Subcutaneous abdominal adipose tissue (tissue), 5 donors: ENCODE results near the gene CAPN5.

Experiments used
- H3K27ac ChIP-seq: one replicate; pipeline ENCODE4 v1.7.0; 2013; ENCODE audit warnings: low read depth, mild to moderate bottlenecking, inconsistent platforms, low read length, moderate library complexity
- H3K27me3 ChIP-seq, 5 donors: one replicate each; pipeline ENCODE4 v1.7.0; 2013; ENCODE audit warnings: low read length in 5 of 5, inconsistent platforms in 1 of 5; ENCODE audit not compliant: control insufficient read depth in 5 of 5, insufficient read depth in 4 of 5
- H3K36me3 ChIP-seq, 5 donors: one replicate each; pipeline ENCODE4 v1.7.0; 2013; ENCODE audit warnings: low read length in 5 of 5; ENCODE audit not compliant: control insufficient read depth in 5 of 5, insufficient read depth in 5 of 5
- H3K4me1 ChIP-seq, 5 donors: one replicate each; pipeline ENCODE4 v1.7.0; 2013; ENCODE audit warnings: low read length in 5 of 5, mild to moderate bottlenecking in 3 of 5, moderate library complexity in 1 of 5; ENCODE audit not compliant: control insufficient read depth in 5 of 5, insufficient read depth in 5 of 5
- H3K4me3 ChIP-seq, 5 donors: one replicate each; pipeline ENCODE4 v1.7.0; 2013; ENCODE audit warnings: low read length in 5 of 5, low read depth in 1 of 5
- H3K9ac ChIP-seq, 5 donors: one replicate each; pipeline ENCODE4 v1.7.0; 2013; ENCODE audit warnings: low read length in 5 of 5, mild to moderate bottlenecking in 4 of 5, moderate library complexity in 3 of 5
- H3K9me3 ChIP-seq, 5 donors: one replicate each; pipeline ENCODE4 v1.7.0; 2013; ENCODE audit warnings: low read length in 5 of 5; ENCODE audit not compliant: control insufficient read depth in 5 of 5
- donor health status: healthy.
- donor health status: healthy.
- donor health status: healthy.
- donor health status: healthy.
- donor health status: healthy.

The CAPN5 gene

DNA sequence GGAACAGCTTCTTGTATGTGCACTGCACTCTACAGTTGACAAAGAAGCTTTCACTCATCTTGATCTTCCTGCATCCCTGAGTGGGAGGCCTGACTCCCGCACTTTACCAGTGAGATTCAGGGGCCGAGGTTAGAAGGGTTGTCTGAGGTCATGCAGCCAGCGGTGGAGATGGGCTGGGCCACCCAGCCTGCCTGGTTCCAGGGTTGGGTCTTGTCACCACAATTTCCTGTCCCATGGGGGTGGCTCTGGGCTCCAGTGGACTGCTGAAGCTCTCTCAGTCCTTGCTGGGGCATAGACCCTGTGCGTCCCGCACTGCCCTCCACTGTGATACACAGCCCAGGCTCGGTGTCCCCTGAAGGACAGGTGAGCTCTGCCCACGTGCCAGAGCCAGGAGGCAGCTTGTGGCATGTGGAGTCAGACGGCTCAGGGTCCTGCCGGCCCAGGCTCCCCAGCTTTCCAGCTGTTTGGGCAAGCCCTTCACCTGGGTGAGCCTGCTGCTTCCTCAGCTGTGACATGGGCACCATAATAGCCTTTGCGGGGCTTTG lies 54.4 kb downstream of the CAPN5 start:
- Histone ChIP-seq H3K9ac (no peak overlapping the region), H3K4me3 (no peak overlapping the region), H3K9me3 (no peaks in the 10 kb centered on the region), H3K36me3 (peaks cover 0 to 42% (median 24%) of the 10 kb centered on the region in 5 donors), H3K27ac (no peak overlapping the region), H3K27me3 (no peaks in the 10 kb centered on the region), H3K4me1 (peaks cover 0 to 9% (median 0%) of the 10 kb centered on the region in 5 donors)

DNA sequence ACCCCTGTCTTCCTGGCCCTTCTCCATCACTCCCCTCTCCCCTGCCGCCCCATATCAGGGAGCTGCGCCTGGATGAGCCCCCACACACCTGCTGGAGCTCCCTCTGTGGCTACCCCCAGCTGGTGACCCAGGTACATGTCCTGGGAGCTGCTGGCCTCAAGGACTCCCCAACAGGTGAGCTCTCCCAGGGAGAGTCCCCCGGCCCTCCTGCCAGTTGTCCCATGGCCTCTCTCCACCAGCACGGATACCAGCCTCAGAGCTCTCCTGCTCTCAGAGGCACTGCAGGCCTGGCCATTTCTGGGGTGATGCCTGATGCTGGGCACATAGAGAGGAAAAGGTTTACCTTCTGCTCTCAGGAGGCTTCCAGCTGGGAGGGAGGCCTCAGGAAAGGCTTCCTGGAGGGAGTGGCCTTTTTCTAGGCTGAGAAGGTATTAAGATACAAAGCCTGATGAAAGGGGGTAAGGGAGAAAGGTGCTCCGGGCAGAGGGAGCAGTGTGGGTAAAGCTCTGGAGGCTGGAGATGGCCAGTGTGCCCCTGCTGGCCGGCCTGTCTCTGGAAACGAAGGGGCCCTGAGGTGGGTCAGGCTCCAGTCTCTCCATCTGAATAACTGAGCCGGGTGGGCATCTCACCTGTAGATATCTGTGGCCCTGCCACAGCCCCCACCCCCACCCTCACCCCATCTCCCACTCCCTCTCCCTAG lies 55.3 kb downstream of the CAPN5 start:
- no peak overlapping the region for H3K27ac ChIP-seq
- H3K36me3 ChIP-seq, result peaks cover 0 to 42% (median 24%) of the 10 kb centered on the region in 5 donors
- H3K4me3 ChIP-seq, result no peak overlapping the region
- peaks cover 0 to 3% (median 2%) of the 10 kb centered on the region in 5 donors for H3K27me3 ChIP-seq
- H3K9me3 ChIP-seq, result no peaks in the 10 kb centered on the region
- peaks cover 0 to 11% (median 4%) of the 10 kb centered on the region in 5 donors for H3K4me1 ChIP-seq
- H3K9ac ChIP-seq, result no peak overlapping the region

DNA sequence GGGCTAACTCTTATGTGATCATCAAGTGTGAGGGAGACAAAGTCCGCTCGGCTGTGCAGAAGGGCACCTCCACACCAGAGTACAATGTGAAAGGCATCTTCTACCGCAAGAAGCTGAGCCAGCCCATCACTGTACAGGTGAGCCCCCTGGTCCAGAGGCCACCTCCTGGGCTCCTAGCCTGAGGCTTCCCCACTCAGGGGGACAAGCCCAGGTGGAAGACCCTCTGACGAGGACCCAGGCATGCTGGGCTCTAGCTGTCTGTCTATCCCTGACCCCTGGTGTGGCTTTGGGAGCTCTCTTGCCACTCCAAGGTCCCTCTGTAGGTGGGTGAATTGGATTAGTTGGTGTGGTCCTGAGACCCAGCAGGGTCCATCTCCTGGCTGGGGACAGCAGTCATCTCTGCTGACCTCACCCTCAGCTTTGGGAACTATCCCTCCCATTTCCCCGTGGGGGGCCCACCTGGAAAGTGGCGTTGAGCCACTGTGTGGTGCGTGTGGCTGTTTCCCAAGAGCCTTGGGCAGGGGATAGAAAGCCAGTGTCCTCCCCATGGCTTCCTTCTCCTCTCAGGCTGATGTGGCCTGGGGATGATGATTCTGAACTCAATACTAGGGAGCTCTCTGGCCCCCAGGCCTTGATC lies 55.9 kb downstream of the CAPN5 start:
- peaks cover 0 to 3% (median 3%) of the 10 kb centered on the region in 5 donors for H3K27me3 ChIP-seq
- no peak overlapping the region for H3K4me3 ChIP-seq
- peaks cover 2 to 18% (median 10%) of the 10 kb centered on the region in 5 donors for H3K4me1 ChIP-seq
- H3K9ac ChIP-seq, result no peak overlapping the region
- no peak overlapping the region for H3K27ac ChIP-seq
- H3K36me3 ChIP-seq, result peaks cover 0 to 42% (median 24%) of the 10 kb centered on the region in 5 donors
- H3K9me3 ChIP-seq, result no peaks in the 10 kb centered on the region

DNA sequence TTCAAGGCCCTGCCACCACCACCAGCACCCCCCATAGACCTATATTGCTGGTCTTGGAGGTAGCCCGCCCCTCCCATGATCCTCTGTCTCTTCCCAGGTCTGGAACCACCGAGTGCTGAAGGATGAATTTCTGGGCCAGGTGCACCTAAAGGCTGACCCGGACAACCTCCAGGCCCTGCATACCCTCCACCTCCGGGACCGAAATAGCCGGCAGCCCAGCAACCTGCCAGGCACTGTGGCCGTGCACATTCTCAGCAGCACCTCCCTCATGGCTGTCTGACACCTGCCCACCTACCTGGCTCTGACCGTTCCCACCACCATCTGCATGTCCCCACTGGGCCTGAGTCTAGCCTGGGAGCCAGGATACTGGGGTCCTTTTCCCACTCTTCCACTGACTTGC lies 56.8 kb downstream of the CAPN5 start:
- H3K4me1 ChIP-seq, result peaks cover 2 to 26% (median 19%) of the 10 kb centered on the region in 5 donors
- H3K27me3 ChIP-seq, result peaks cover 0 to 7% (median 3%) of the 10 kb centered on the region in 5 donors
- peaks cover 0 to 35% (median 19%) of the 10 kb centered on the region in 5 donors for H3K36me3 ChIP-seq
- H3K27ac ChIP-seq, result no peak overlapping the region
- no peak overlapping the region for H3K4me3 ChIP-seq
- H3K9ac ChIP-seq, result no peak overlapping the region
- H3K9me3 ChIP-seq, result no peaks in the 10 kb centered on the region

DNA sequence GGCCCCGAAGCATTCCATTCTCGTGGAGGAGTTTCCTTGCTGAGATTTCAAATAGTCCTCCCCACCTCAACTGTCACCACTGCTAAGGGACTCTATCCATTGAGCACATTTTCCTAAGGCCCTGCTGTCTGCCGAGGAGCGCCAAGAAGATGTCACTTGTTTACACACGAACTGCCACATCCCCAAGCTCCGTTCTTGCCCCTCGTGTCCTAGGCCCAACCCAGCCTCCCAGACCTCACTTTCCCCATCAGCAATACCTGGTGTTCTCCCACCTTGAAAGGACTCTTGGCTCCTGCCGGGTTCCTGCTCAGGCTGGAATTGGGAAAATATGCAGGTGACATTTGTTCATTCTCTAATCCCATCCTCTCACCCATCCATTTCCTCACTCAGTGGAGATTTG lies 57.3 kb downstream of the CAPN5 start:
- Histone ChIP-seq H3K4me1 (peaks cover 2 to 26% (median 19%) of the 10 kb centered on the region in 5 donors), H3K27me3 (peaks cover 0 to 7% (median 3%) of the 10 kb centered on the region in 5 donors), H3K27ac (no peak overlapping the region), H3K9ac (no peak overlapping the region), H3K4me3 (no peak overlapping the region), H3K36me3 (peaks cover 0 to 31% (median 17%) of the 10 kb centered on the region in 5 donors), H3K9me3 (no peaks in the 10 kb centered on the region)

DNA sequence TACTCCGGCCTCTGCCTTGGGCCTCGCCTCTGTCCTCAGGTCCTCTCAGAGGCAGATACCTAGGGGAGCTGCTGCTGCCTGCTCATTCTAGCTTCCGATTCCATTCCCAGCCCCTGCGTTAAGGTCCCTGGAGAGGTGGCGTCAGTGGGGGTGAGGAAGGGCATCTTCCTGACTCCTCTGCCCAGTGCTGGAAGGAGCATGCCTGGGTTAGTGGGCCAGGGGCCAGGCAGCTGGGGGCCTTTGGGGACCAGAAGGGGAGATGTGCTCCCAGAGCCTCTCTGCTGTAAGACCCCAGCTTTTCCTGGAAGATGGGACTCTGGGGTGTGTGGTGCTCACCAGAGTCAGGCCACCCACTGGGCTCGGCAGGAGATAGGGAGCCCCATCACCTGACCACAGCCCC lies 57.7 kb downstream of the CAPN5 start:
- Histone ChIP-seq H3K9ac (no peak overlapping the region), H3K9me3 (no peaks in the 10 kb centered on the region), H3K4me1 (peaks cover 2 to 28% (median 24%) of the 10 kb centered on the region in 5 donors), H3K4me3 (no peak overlapping the region), H3K27me3 (peaks cover 0 to 7% (median 3%) of the 10 kb centered on the region in 5 donors), H3K36me3 (peaks cover 0 to 31% (median 17%) of the 10 kb centered on the region in 5 donors), H3K27ac (no peak overlapping the region)

DNA sequence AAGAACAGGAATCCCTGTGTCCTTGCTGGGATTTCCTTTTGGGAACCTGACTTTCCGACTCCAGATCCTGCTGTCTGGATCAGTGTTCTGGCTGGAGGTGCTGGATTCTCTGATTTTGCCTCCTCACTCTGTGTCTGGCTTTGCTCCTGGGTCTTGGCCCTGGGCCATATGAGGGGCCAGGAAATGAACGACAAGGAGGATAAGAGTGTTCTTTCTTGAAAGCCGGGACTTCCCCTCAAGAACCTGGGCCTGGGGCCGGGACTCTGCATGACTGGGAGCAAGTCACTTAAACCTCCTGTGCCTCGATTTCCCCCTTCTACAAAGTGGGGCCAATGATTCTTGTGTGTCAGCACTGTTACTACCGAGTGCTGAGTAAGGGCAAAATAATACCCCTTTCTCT lies 58.4 kb downstream of the CAPN5 start:
- H3K36me3 ChIP-seq, result peaks cover 0 to 31% (median 14%) of the 10 kb centered on the region in 5 donors

DNA sequence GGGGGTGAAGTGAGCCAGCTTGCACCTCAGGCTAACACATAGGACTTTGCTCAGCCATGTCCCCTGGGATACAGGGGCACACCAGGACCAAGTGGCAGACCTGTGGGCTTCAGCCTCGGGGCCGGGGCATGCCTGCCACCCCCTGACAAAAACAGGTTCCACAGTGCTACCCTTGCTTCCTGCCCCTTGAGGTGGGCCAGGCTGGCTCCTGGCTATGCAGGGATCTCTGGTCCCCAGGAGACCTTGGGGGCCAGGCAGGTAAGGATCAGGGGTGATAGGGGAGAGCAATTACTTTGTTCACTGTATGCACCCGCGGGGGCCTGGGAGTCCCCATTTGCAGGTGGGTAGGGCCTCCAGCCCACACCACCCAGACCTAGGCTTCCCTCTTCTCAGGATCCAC lies 58.9 kb downstream of the CAPN5 start:
- Histone ChIP-seq H3K27me3 (peaks cover 0 to 7% (median 3%) of the 10 kb centered on the region in 5 donors), H3K4me1 (peaks cover 5 to 39% (median 33%) of the 10 kb centered on the region in 5 donors), H3K27ac (no peak overlapping the region), H3K9me3 (no peaks in the 10 kb centered on the region), H3K36me3 (peaks cover 0 to 29% (median 12%) of the 10 kb centered on the region in 5 donors), H3K4me3 (no peak overlapping the region), H3K9ac (no peak overlapping the region)

More for the DNA sequence above, 58.4 kb downstream of the CAPN5 start:
- Histone ChIP-seq H3K9ac (no peak overlapping the region), H3K4me1 (peaks cover 2 to 34% (median 28%) of the 10 kb centered on the region in 5 donors), H3K27me3 (peaks cover 0 to 7% (median 3%) of the 10 kb centered on the region in 5 donors), H3K27ac (no peak overlapping the region), H3K4me3 (no peak overlapping the region), H3K9me3 (no peaks in the 10 kb centered on the region)

DNA sequence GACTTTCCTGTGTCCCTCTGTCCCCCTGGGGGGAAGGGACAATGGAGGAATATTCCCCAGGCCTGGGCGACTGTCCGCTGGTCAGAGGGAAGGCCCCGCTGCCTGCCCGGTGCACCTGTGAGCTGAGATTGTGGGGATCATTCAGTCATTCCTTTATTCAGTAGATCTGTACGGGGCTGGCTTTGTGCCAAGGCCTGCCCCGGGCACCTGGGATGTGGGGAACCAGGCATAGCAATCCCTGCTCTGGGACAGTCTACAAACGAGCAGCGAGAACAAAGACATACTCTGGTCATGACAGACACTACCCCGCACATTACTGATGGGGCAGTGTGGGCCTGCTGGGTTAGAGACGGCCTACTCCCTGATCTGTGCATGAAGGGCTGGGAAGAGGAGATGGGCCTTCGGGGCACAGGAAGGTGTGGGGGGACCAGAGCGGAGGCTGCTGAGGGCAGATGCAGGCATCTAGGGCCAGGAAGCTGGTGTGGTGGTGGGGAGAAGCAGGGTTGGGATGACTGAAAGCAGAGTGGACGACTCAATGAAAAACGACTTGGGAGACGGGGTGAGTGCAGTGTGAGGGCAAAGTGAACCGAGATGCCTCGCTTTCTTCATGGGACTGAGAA lies 59.5 kb downstream of the CAPN5 start:
- H3K4me1 ChIP-seq, result peaks cover 10 to 45% (median 38%) of the 10 kb centered on the region in 5 donors
- H3K27me3 ChIP-seq, result peaks cover 0 to 7% (median 3%) of the 10 kb centered on the region in 5 donors
- no peaks in the 10 kb centered on the region for H3K9me3 ChIP-seq
- peaks cover 0 to 24% (median 6%) of the 10 kb centered on the region in 5 donors for H3K36me3 ChIP-seq
- no peak overlapping the region for H3K27ac ChIP-seq
- no peak overlapping the region for H3K9ac ChIP-seq
- no peak overlapping the region for H3K4me3 ChIP-seq
